Gastroesophageal sphincter (tissue), 4 donors: ENCODE measurements around the gene ACP1. TPM values are rescaled to one million over a fixed set of nuclear protein-coding genes. Genes with fewer than 3 reads are reported as not detected.

Experiments used
- ATAC-seq: fragments of 150-250 bp; one replicate; pipeline ENCODE4 v1.9.1; 2016; ENCODE audit warnings: mild to moderate bottlenecking, moderate library complexity
- H3K27ac ChIP-seq, 4 donors: fragments of 200-600 bp; sonication (generic) in 3 of 4; 1 replicate in 3 of 4; 2 replicates in 1 of 4; pipeline ENCODE4 v1.5.1; 2016 to 2019
- H3K27me3 ChIP-seq: fragments of 200-600 bp; sonication (generic); one replicate; pipeline ENCODE4 v1.5.1; 2019
- H3K36me3 ChIP-seq, 2 donors: fragments of 200-600 bp; sonication (generic); one replicate each; pipeline ENCODE4 v1.5.1; 2019; ENCODE audit warnings: control low read depth in 1 of 2
- H3K4me1 ChIP-seq, 3 donors: fragments of 200-600 bp; sonication (generic); 1 replicate in 2 of 3; 2 replicates in 1 of 3; pipeline ENCODE4 v1.5.1; 2016 to 2019; ENCODE audit warnings: control low read depth in 2 of 3
- H3K4me3 ChIP-seq, 2 donors: fragments of 200-600 bp; sonication (generic); one replicate each; pipeline ENCODE4 v1.5.1; 2019; ENCODE audit warnings: mild to moderate bottlenecking in 1 of 2, moderate library complexity in 1 of 2
- H3K9me3 ChIP-seq, 3 donors: fragments of 200-600 bp; sonication (generic); one replicate each; pipeline ENCODE4 v1.5.1; 2017 to 2019; ENCODE audit warnings: control low read depth in 2 of 3
- CTCF ChIP-seq, 4 experiments: fragments of 200-600 bp in 2 of 4; fragments of 450-650 bp in 2 of 4; sonication (generic) in 1 of 4; IDR thresholded peaks; one replicate each; pipeline ENCODE4 v1.5.1; 2017 to 2019; ENCODE audit warnings: antibody characterized with exemption in 4 of 4, mild to moderate bottlenecking in 2 of 4, moderate library complexity in 2 of 4
- EP300 ChIP-seq: sonication (generic); formaldehyde crosslinking; IDR thresholded peaks from one replicate; pipeline ENCODE4 v1.6.1; 2017; ENCODE audit warnings: antibody characterized with exemption, mild to moderate bottlenecking
- POLR2A ChIP-seq, 2 donors: fragments of 450-650 bp; IDR thresholded peaks; one replicate each; pipeline ENCODE4 v1.6.1; 2017; ENCODE audit warnings: antibody characterized with exemption in 2 of 2, mild to moderate bottlenecking in 2 of 2, moderate library complexity in 1 of 2
- POLR2AphosphoS5 ChIP-seq: sonication (generic); formaldehyde crosslinking; IDR thresholded peaks from one replicate; pipeline ENCODE4 v1.6.1; 2017; ENCODE audit warnings: antibody characterized with exemption
- WGBS, 2 donors: methylation state at CpG; one replicate each; pipeline ENCODE4 v1.1.5; 2018; ENCODE audit warnings: low coverage in 1 of 2; 5-methylcytosine and 5-hydroxymethylcytosine counted together
- total RNA-seq, 4 donors: library from RNA; depleted of rRNA; stranded (reverse); fragments of >200 nt; gene quantifications; one replicate each; pipeline ENCODE4 v1.1.0, GENCODE V29; 2016

The ACP1 gene
- total RNA-seq, 4 donors from 2014 or later = 79.5 to 115 (median 82.0) TPM

- TF ChIP-seq POLR2AphosphoS5 = no peak
- no peak for TF ChIP-seq POLR2A (IDR thresholded peaks at IDR 0.05)
- no peak for TF ChIP-seq EP300
- TF ChIP-seq CTCF (IDR thresholded peaks at IDR 0.05) = no peak
- no peaks in the 10 kb centered on the region for H3K4me1 ChIP-seq
- no peak for ATAC-seq
- H3K4me3 ChIP-seq = no peak overlapping the region
- no peak overlapping the region for H3K27ac ChIP-seq
- no peaks in the 10 kb centered on the region for H3K27me3 ChIP-seq
- peaks cover 0 to 12% of the 10 kb centered on the region in 2 donors for H3K36me3 ChIP-seq
- H3K9me3 ChIP-seq = no peaks in the 10 kb centered on the region
- 80 to 95% methylated on average over 3 of the region's 3 CpGs for WGBS, 2 donors
Measured at GRCh38 chr2:257429-257828, 7.3 kb upstream of the ACP1 start.

GRCh38 chr2:257842-258241, 6.9 kb upstream of the ACP1 start:
- no peak overlapping the region for H3K4me3 ChIP-seq
- TF ChIP-seq EP300 (no peak), POLR2AphosphoS5 (no peak), CTCF (IDR thresholded peaks at IDR 0.05) (no peak), POLR2A (IDR thresholded peaks at IDR 0.05) (no peak)
- H3K4me1 ChIP-seq = no peaks in the 10 kb centered on the region
- H3K36me3 ChIP-seq = peaks cover 0 to 8% of the 10 kb centered on the region in 2 donors
- no peak for ATAC-seq
- H3K9me3 ChIP-seq = no peaks in the 10 kb centered on the region
- no peak overlapping the region for H3K27ac ChIP-seq
- 88 to 95% methylated on average over 2 of the region's 2 CpGs for WGBS, 2 donors
- H3K27me3 ChIP-seq = no peaks in the 10 kb centered on the region

GRCh38 chr2:258933-259332, 5.8 kb upstream of the ACP1 start:
- WGBS, 2 donors = 89 to 100% methylated on average over 2 to 3 of the region's 3 CpGs
- Histone ChIP-seq H3K4me1 (peaks cover 0 to 10% (median 0%) of the 10 kb centered on the region in 3 donors), H3K27me3 (no peaks in the 10 kb centered on the region), H3K36me3 (peaks cover 0 to 8% of the 10 kb centered on the region in 2 donors), H3K27ac (no peak overlapping the region), H3K4me3 (no peak overlapping the region), H3K9me3 (no peaks in the 10 kb centered on the region)
- TF ChIP-seq EP300 = no peak
- no peak for TF ChIP-seq POLR2A (IDR thresholded peaks at IDR 0.05)
- no peak for TF ChIP-seq POLR2AphosphoS5
- TF ChIP-seq CTCF (IDR thresholded peaks at IDR 0.05) = no peak
- no peak for ATAC-seq

- no peak for TF ChIP-seq POLR2AphosphoS5
- no peak for TF ChIP-seq EP300
- no peak for TF ChIP-seq CTCF (IDR thresholded peaks at IDR 0.05)
- TF ChIP-seq POLR2A (IDR thresholded peaks at IDR 0.05) = no peak
- H3K4me3 ChIP-seq = no peak overlapping the region
- 90 to 100% methylated on average over 2 of the region's 2 CpGs for WGBS, 2 donors
- H3K4me1 ChIP-seq = peaks cover 0 to 14% (median 0%) of the 10 kb centered on the region in 3 donors
- no peak overlapping the region for H3K27ac ChIP-seq
- H3K9me3 ChIP-seq = no peaks in the 10 kb centered on the region
- H3K27me3 ChIP-seq = no peaks in the 10 kb centered on the region
- peaks cover 0 to 8% of the 10 kb centered on the region in 2 donors for H3K36me3 ChIP-seq
- no peak for ATAC-seq
Measured at GRCh38 chr2:259789-260331, 4.9 kb upstream of the ACP1 start.

GRCh38 chr2:260507-261161, 4.1 kb upstream of the ACP1 start:
- whole genome bisulfite sequencing, 2 donors = 47 to 71% methylated on average over 4 to 6 of the region's 6 CpGs
- no peaks in the 10 kb centered on the region for H3K27me3 ChIP-seq
- peaks cover 0 to 17% (median 0%) of the 10 kb centered on the region in 3 donors for H3K4me1 ChIP-seq
- H3K4me3 ChIP-seq = no peak overlapping the region
- H3K9me3 ChIP-seq = no peaks in the 10 kb centered on the region
- no peak for ATAC-seq
- H3K36me3 ChIP-seq = peaks cover 0 to 8% of the 10 kb centered on the region in 2 donors
- no peak overlapping the region for H3K27ac ChIP-seq
- TF ChIP-seq CTCF (IDR thresholded peaks at IDR 0.05) (no peak), EP300 (no peak), POLR2A (IDR thresholded peaks at IDR 0.05) (no peak), POLR2AphosphoS5 (no peak)
